ENCODE measurements around the gene HERC3. TPM values are rescaled to one million over a fixed set of nuclear protein-coding genes. Genes with fewer than 3 reads are reported as not detected.

The HERC3 gene
- total and polyA plus RNA-seq, 3 donors from 2014 or later = 8.1 to 15.7 (median 14.6) TPM

DNA sequence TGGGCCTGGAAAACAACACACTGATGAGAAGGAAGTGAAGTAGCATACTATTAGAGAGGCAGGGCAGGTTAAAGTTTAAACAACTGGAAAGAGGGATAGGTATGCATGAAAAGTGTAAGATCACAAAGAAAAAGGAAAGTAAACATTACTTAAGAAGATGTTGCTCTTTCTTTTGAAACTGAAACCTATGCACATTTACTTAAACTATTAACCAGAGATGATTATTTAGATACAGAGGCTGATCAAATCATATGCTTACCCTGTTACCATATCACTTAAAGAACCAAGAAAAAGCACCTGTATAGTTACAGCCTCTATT lies 67.6 kb downstream of the HERC3 start:
- TF ChIP-seq POLR2A (IDR thresholded peaks at IDR 0.05) = no peak
- TF ChIP-seq, protein P1, sequence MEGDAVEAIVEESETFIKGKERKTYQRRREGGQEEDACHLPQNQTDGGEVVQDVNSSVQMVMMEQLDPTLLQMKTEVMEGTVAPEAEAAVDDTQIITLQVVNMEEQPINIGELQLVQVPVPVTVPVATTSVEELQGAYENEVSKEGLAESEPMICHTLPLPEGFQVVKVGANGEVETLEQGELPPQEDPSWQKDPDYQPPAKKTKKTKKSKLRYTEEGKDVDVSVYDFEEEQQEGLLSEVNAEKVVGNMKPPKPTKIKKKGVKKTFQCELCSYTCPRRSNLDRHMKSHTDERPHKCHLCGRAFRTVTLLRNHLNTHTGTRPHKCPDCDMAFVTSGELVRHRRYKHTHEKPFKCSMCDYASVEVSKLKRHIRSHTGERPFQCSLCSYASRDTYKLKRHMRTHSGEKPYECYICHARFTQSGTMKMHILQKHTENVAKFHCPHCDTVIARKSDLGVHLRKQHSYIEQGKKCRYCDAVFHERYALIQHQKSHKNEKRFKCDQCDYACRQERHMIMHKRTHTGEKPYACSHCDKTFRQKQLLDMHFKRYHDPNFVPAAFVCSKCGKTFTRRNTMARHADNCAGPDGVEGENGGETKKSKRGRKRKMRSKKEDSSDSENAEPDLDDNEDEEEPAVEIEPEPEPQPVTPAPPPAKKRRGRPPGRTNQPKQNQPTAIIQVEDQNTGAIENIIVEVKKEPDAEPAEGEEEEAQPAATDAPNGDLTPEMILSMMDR (IDR thresholded peaks at IDR 0.05) = no peak
- no peaks in the 10 kb centered on the region for H3K36me3 ChIP-seq (ENCODE audit: low read depth, missing control alignments)

DNA sequence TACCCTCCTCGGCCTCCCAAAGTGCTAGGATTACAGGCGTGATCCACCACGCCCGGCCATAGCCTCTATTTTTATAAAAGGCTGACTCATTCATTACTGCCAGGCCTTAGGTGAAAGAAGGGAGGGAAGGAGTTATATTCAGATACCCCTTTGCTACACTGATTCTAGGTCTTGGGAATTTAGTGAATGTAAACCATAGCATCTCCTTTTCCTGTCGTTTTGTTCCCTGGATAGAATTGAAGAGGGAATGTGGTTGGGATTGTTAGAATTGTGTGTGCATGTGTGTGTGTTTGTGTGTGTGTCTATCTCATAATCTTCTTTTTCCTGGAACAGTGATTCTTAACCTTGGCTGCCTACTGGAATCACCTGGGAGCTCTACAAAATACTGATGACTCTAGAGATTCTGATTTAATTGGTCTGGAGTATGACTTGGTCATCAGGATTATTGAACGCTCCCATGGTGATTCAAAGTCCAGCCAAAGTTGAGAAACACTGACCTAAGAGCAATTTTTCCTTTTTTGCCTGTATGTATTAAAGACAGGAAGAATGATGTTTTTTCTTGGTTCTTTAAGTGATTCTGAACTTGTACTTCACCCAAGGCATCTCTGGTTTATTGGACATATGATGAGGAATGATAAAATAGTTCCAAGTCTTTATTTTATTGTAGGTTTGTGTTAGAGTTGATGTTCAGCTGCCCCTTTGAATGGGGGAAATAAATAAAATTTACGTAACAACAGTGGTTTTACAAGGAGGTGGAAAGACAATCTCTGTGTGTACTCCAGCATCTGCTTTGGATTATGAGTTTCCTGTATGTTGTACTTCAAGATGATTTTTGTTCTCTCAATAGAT lies 68.4 kb downstream of the HERC3 start:
- no peak overlapping the region for H3K4me3 ChIP-seq
- TF ChIP-seq, protein P1 (IDR thresholded peaks at IDR 0.05) = no peak
- no peak for TF ChIP-seq POLR2A (IDR thresholded peaks at IDR 0.05)
- no peaks in the 10 kb centered on the region for H3K9me3 ChIP-seq
- DNase-seq = no peak
- H3K27ac ChIP-seq = no peak overlapping the region
- WGBS, 2 donors = 91 to 95% methylated on average over 7 of the region's 7 CpGs
- H3K27me3 ChIP-seq = no peaks in the 10 kb centered on the region
- intact Hi-C loops (cut with DNase I; ENCODE audit: low total_unique reads) = loop anchor here (5.0 kb wide), 1 partner anchor 133 kb away; no protein-coding TSS in a partner anchor
- no peaks in the 10 kb centered on the region for H3K4me1 ChIP-seq
- H3K36me3 ChIP-seq (ENCODE audit: low read depth, missing control alignments) = no peaks in the 10 kb centered on the region

More for the DNA sequence above, 67.6 kb downstream of the HERC3 start:
- DNase-seq = no peak
- no peak overlapping the region for H3K27ac ChIP-seq
- H3K4me3 ChIP-seq = no peak overlapping the region
- no peaks in the 10 kb centered on the region for H3K9me3 ChIP-seq
- H3K27me3 ChIP-seq = no peaks in the 10 kb centered on the region
- no peaks in the 10 kb centered on the region for H3K4me1 ChIP-seq
- intact Hi-C loops (cut with DNase I; ENCODE audit: low total_unique reads) = loop anchor here (5.0 kb wide), 1 partner anchor 133 kb away; no protein-coding TSS in a partner anchor

DNA sequence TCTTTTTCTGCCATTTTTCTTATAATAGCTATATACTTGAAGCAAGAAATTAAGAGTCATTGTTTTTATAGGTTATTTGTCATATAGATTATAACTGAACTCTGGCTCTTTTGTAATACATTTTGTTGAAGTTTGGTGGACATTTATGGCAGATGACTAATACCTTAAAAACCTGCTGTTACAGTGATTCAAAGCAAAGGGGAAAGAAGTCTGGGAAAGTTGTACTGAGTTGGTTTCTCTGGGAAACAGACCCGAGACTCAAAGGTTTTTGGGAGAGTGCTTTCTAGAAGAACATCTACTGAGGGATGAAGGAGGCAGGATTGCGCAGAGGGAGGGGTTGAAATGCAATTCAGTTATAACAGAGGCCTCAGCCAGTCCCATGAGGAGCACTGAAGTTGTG lies 69.5 kb downstream of the HERC3 start:
- Histone ChIP-seq H3K27ac (no peak overlapping the region), H3K9me3 (no peaks in the 10 kb centered on the region), H3K27me3 (no peaks in the 10 kb centered on the region), H3K36me3 (ENCODE audit: low read depth, missing control alignments) (no peaks in the 10 kb centered on the region), H3K4me1 (no peaks in the 10 kb centered on the region), H3K4me3 (no peak overlapping the region)
- 79 to 96% methylated on average over 2 of the region's 2 CpGs for WGBS, 2 donors
- DNase-seq = no peak
- intact Hi-C loops (cut with DNase I; ENCODE audit: low total_unique reads) = loop anchor here (5.0 kb wide), 1 partner anchor 134 kb away; no protein-coding TSS in a partner anchor
- TF ChIP-seq, protein P1 (IDR thresholded peaks at IDR 0.05) = no peak
- TF ChIP-seq POLR2A (IDR thresholded peaks at IDR 0.05) = no peak

DNA sequence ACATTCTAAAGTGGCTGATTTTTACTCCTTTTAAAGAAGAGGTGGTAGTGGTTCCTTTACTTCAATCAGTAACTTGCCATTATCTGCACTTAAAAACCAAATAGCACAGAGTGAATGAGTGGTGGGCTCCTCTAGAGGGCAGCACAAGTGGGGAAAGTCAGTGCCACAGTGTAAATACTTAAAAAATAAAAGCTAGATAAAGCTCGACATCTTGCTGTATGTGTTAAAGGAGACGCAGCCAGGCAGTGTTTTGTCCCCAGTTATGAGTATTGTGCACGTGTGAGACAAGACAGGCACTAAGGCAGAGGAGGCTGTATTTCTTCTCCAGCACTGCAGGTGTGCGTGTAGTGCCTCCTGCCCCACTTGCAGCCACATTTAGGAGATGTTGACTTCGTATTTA lies 80.7 kb downstream of the HERC3 start:
- no peaks in the 10 kb centered on the region for H3K27me3 ChIP-seq
- TF ChIP-seq, protein P1 (IDR thresholded peaks at IDR 0.05) = peak; percentile 13 to 40 (median 23)
- TF ChIP-seq POLR2A (IDR thresholded peaks at IDR 0.05) = no peak
- intact Hi-C loops (cut with DNase I; ENCODE audit: low total_unique reads) = no loop called here
- no peak overlapping the region for H3K4me3 ChIP-seq
- H3K36me3 ChIP-seq (ENCODE audit: low read depth, missing control alignments) = no peaks in the 10 kb centered on the region
- no peak overlapping the region for H3K27ac ChIP-seq
- WGBS, 2 donors = 66 to 68% methylated on average over 5 of the region's 5 CpGs
- no peaks in the 10 kb centered on the region for H3K4me1 ChIP-seq
- peak; percentile 44 for DNase-seq
- H3K9me3 ChIP-seq = no peaks in the 10 kb centered on the region

DNA sequence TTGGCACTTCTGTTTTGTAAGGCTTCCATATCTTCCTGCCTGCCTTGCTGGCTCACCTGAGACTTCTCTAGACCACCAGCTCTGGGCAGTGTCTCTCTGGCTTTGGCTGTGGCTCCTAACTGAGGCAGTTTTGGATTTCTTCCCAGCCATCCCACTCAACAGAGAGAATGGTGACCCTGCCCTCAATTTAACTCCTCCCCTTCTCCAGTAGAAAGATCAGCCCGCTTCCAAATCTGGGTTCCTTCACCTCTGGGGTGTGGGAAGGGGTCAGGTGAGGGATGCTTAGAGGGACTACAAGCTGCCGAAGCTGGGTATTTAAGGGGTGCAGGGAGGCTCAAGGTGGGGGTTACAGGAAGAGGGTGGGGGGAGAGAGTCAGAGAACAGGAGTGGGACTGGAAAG lies 81.6 kb downstream of the HERC3 start:
- Histone ChIP-seq H3K9me3 (no peaks in the 10 kb centered on the region), H3K4me1 (no peaks in the 10 kb centered on the region), H3K36me3 (ENCODE audit: low read depth, missing control alignments) (no peaks in the 10 kb centered on the region), H3K27me3 (no peaks in the 10 kb centered on the region), H3K4me3 (no peak overlapping the region), H3K27ac (no peak overlapping the region)
- no peak for DNase-seq
- 91 to 94% methylated on average over 2 of the region's 2 CpGs for WGBS, 2 donors
- TF ChIP-seq, protein P1 (IDR thresholded peaks at IDR 0.05) = no peak
- TF ChIP-seq POLR2A (IDR thresholded peaks at IDR 0.05) = no peak
- intact Hi-C loops (cut with DNase I; ENCODE audit: low total_unique reads) = no loop called here

All from testis (tissue), 3 donors.